NCI-H1105 treated with DMSO at 0.1 percent for 48 hours (cell line): ENCODE data around the gene NKX2-8.

Experiments
- DNase-seq: peaks from one replicate; lab custom pipeline; 2025; lab: John Stamatoyannopoulos, UW

NKX2-8 gene

GRCh38 chr14:36582011-36582873 is at the start of gene NKX2-8:
NKX2-8 (minus strand) TSS chr14:36582614; CDS start chr14:36582389, 225 bp downstream.
- DNase-seq: peak; percentile 60

- DNase-seq: no peak
Measured at GRCh38 chr14:36627981-36628380, 45.6 kb upstream of the NKX2-8 start.

GRCh38 chr14:36626151-36626550 is 43.7 kb upstream of the NKX2-8 start:
- DNase-seq: no peak

- DNase-seq: no peak
Measured at GRCh38 chr14:36625436-36625835, 43.0 kb upstream of the NKX2-8 start.

- no peak for DNase-seq
Measured at GRCh38 chr14:36625014-36625413, 42.6 kb upstream of the NKX2-8 start.

- no peak for DNase-seq
Measured at GRCh38 chr14:36619853-36620252, 37.4 kb upstream of the NKX2-8 start.

- no peak for DNase-seq
Measured at GRCh38 chr14:36619131-36619530, 36.7 kb upstream of the NKX2-8 start.

- DNase-seq: no peak
Measured at GRCh38 chr14:36618641-36619040, 36.2 kb upstream of the NKX2-8 start.

- DNase-seq: no peak
Measured at GRCh38 chr14:36617824-36618223, 35.4 kb upstream of the NKX2-8 start.

GRCh38 chr14:36605506-36605857 is 23.1 kb upstream of the NKX2-8 start:
- peak; percentile 23 for DNase-seq

- DNase-seq: peak; percentile 86
Measured at GRCh38 chr14:36604757-36605505, 22.5 kb upstream of the NKX2-8 start.

- no peak for DNase-seq
Measured at GRCh38 chr14:36600431-36600830, 18.0 kb upstream of the NKX2-8 start.

- DNase-seq: peak; percentile 42
Measured at GRCh38 chr14:36591482-36591881, 9.1 kb upstream of the NKX2-8 start.

- DNase-seq: no peak
Measured at GRCh38 chr14:36588788-36589187, 6.4 kb upstream of the NKX2-8 start.

GRCh38 chr14:36588119-36588518 is 5.7 kb upstream of the NKX2-8 start:
- no peak for DNase-seq

GRCh38 chr14:36585100-36585499 is 2.7 kb upstream of the NKX2-8 start:
- DNase-seq: peak; percentile 36

GRCh38 chr14:36583893-36584811 is 1.7 kb upstream of the NKX2-8 start:
- no peak for DNase-seq

- no peak for DNase-seq
Measured at GRCh38 chr14:36583242-36583892, 953 bp upstream of the NKX2-8 start.

- no peak for DNase-seq
Measured at GRCh38 chr14:36582874-36583241, 444 bp upstream of the NKX2-8 start.

- DNase-seq: peak; percentile 59
Measured at GRCh38 chr14:36580856-36581831, 1.3 kb downstream of the NKX2-8 start.
